Spleen (tissue), 11 donors: ENCODE measurements around the gene ASIC1. TPM values are rescaled to one million over a fixed set of nuclear protein-coding genes. Genes with fewer than 3 reads are reported as not detected.

Source experiments
- DNase-seq: peaks from one replicate; pipeline ENCODE4 v3.0.0-alpha.2; 2020
- H3K27ac ChIP-seq, 8 donors: fragments of 200-600 bp; sonication (generic) in 7 of 8; 1 replicate in 4 of 8; 2 replicates in 4 of 8; pipeline versions ENCODE4 v1.5.0 to v1.8.0; 2016 to 2021; ENCODE audit warnings: inconsistent platforms in 4 of 8, mild to moderate bottlenecking in 4 of 8, moderate library complexity in 1 of 8
- H3K27me3 ChIP-seq, 7 donors: fragments of 200-600 bp; sonication (generic) in 6 of 7; replicated peaks in 1 of 7; 1 replicate in 4 of 7; 2 replicates in 3 of 7; pipeline versions ENCODE4 v1.5.0 to v1.8.0; 2016 to 2021; ENCODE audit warnings: inconsistent platforms in 3 of 7, mild to moderate bottlenecking in 1 of 7
- H3K36me3 ChIP-seq, 6 donors: fragments of 200-600 bp; sonication (generic) in 5 of 6; 1 replicate in 4 of 6; 2 replicates in 2 of 6; pipeline versions ENCODE4 v1.5.0 to v1.8.0; 2016 to 2021; ENCODE audit warnings: inconsistent platforms in 2 of 6
- H3K4me1 ChIP-seq, 6 donors: fragments of 200-600 bp; sonication (generic) in 5 of 6; 1 replicate in 3 of 6; 2 replicates in 3 of 6; pipeline versions ENCODE4 v1.5.0 to v1.8.0; 2016 to 2021; ENCODE audit warnings: inconsistent platforms in 3 of 6
- H3K4me3 ChIP-seq, 8 donors: fragments of 200-600 bp; sonication (generic) in 7 of 8; 1 replicate in 4 of 8; 2 replicates in 4 of 8; pipeline versions ENCODE4 v1.5.0 to v1.8.0; 2016 to 2021; ENCODE audit warnings: inconsistent platforms in 4 of 8, mild to moderate bottlenecking in 4 of 8, moderate library complexity in 2 of 8
- H3K9me3 ChIP-seq, 8 donors: fragments of 200-600 bp; sonication (generic) in 7 of 8; 1 replicate in 4 of 8; 2 replicates in 4 of 8; pipeline versions ENCODE4 v1.5.0 to v1.8.0; 2016 to 2021; ENCODE audit warnings: inconsistent platforms in 4 of 8
- CTCF ChIP-seq, 11 experiments: fragments of 200-600 bp in 7 of 11; fragments of 450-650 bp in 4 of 11; sonication (generic) in 4 of 11; IDR thresholded peaks in 8 of 11; conservative IDR thresholded peaks in 3 of 11; 1 replicate in 7 of 11; 2 replicates in 4 of 11; pipeline versions ENCODE4 v1.4.0 to v1.8.0; 2016 to 2021; ENCODE audit warnings: antibody characterized with exemption in 11 of 11, inconsistent platforms in 4 of 11, mild to moderate bottlenecking in 1 of 11
- POLR2A ChIP-seq, 3 donors: fragments of 450-650 bp; IDR thresholded peaks; one replicate each; pipeline ENCODE4 v1.5.1; 2017; ENCODE audit warnings: antibody characterized with exemption in 3 of 3, mild to moderate bottlenecking in 1 of 3
- POLR2AphosphoS5 ChIP-seq, 3 donors: sonication (generic); formaldehyde crosslinking; IDR thresholded peaks; one replicate each; pipeline ENCODE4 v1.5.1; 2017; ENCODE audit warnings: antibody characterized with exemption in 3 of 3
- WGBS, 5 donors: extraction: QIAGEN DNeasy Blood & Tissue Kit in 3 of 5; methylation state at CpG; one replicate each; pipeline versions ENCODE4 v1.1.5 to v1.1.7; 2013 to 2018; 5-methylcytosine and 5-hydroxymethylcytosine counted together
- intact Hi-C: fragments of 100-400 bp; cut with DNase I; formaldehyde crosslinking; loops from one replicate; pipeline ENCODE4 v1.15.0; 2023; ENCODE audit warnings: low total_unique reads
- polyA plus RNA-seq, 3 donors: library from polyadenylated mRNA; stranded (reverse); fragments of 200-250 nt; gene quantifications; one replicate each; pipeline ENCODE4 v1.2.1, GENCODE V29; 2013
- total RNA-seq, 7 donors: library from RNA; depleted of rRNA in 3 of 7; stranded (reverse); fragments of >200 nt in 3 of 7; fragmentation: NEBNext Ultra II Directional in 4 of 7; extraction: Animal tissue kit (Norgen Biotek cat#: 25700) in 4 of 7; gene quantifications; one replicate each; pipeline versions ENCODE4 v1.1.0 to v1.2.1, GENCODE V29; 2016 to 2021
- donor health status: healthy with polysubstance abuse.
- donor health status: DM: no; HTN: no; CAD: no; lungs with moderate emphysema.
- donor health status: DM: no; HTN: no; CAD: no.
- donor health status: Bipolar disorder and iron deficiency.
- donor health status: healthy.
- donor health status: DM: no; HTN: no; CAD: no.
- donor health status: DM: yes; HTN: yes; CAD: no.

Gene ASIC1
- total and polyA plus RNA-seq, 10 donors, result 0.16 to 1.3 (median 0.35) TPM

- Histone ChIP-seq H3K4me3 (no peak overlapping the region), H3K27me3 (peaks cover 0 to 5% (median 0%) of the 10 kb centered on the region in 7 donors), H3K27ac (no peak overlapping the region), H3K9me3 (no peaks in the 10 kb centered on the region), H3K4me1 (peaks cover 0 to 1% (median 0%) of the 10 kb centered on the region in 6 donors), H3K36me3 (no peaks in the 10 kb centered on the region)
- WGBS, 5 donors, result 87 to 91% (median 90%) methylated on average over 2 of the region's 2 CpGs
- no peak for DNase-seq
- no peak for TF ChIP-seq POLR2A (IDR thresholded peaks at IDR 0.05)
- no peak for TF ChIP-seq CTCF (IDR thresholded peaks at IDR 0.05 in 8 of 11, conservative IDR thresholded peaks at IDR 0.05 in 3 of 11)
- no peak for TF ChIP-seq POLR2AphosphoS5 (IDR thresholded peaks at IDR 0.05)
- intact Hi-C loops, result no loop called here
Observed at GRCh38 chr12:50043308-50043707, 14.1 kb upstream of the ASIC1 start.

GRCh38 chr12:50043854-50044253 is 13.5 kb upstream of the ASIC1 start:
- no peaks in the 10 kb centered on the region for H3K9me3 ChIP-seq
- H3K27ac ChIP-seq, result no peak overlapping the region
- peak; percentile 9 for DNase-seq
- TF ChIP-seq POLR2AphosphoS5 (IDR thresholded peaks at IDR 0.05), result no peak
- TF ChIP-seq POLR2A (IDR thresholded peaks at IDR 0.05), result no peak
- no peak for TF ChIP-seq CTCF (IDR thresholded peaks at IDR 0.05 in 8 of 11, conservative IDR thresholded peaks at IDR 0.05 in 3 of 11)
- H3K27me3 ChIP-seq, result peaks cover 0 to 8% (median 0%) of the 10 kb centered on the region in 7 donors
- intact Hi-C loops, result no loop called here
- 69 to 79% (median 78%) methylated on average over 6 of the region's 6 CpGs for WGBS, 5 donors
- H3K4me3 ChIP-seq, result no peak overlapping the region
- no peaks in the 10 kb centered on the region for H3K4me1 ChIP-seq
- H3K36me3 ChIP-seq, result no peaks in the 10 kb centered on the region

GRCh38 chr12:50047693-50048250 is 9.6 kb upstream of the ASIC1 start:
- Histone ChIP-seq H3K27me3 (peaks cover 0 to 45% (median 21%) of the 10 kb centered on the region in 7 donors), H3K4me1 (peaks cover 0 to 26% (median 9%) of the 10 kb centered on the region in 6 donors), H3K9me3 (no peaks in the 10 kb centered on the region), H3K27ac (no peak overlapping the region), H3K36me3 (no peaks in the 10 kb centered on the region), H3K4me3 (no peak overlapping the region)
- no peak for DNase-seq
- 82 to 91% (median 84%) methylated on average over 7 of the region's 7 CpGs for WGBS, 5 donors
- intact Hi-C loops, result no loop called here
- TF ChIP-seq POLR2AphosphoS5 (IDR thresholded peaks at IDR 0.05), result no peak
- no peak for TF ChIP-seq CTCF (IDR thresholded peaks at IDR 0.05 in 8 of 11, conservative IDR thresholded peaks at IDR 0.05 in 3 of 11)
- TF ChIP-seq POLR2A (IDR thresholded peaks at IDR 0.05), result no peak

DNA sequence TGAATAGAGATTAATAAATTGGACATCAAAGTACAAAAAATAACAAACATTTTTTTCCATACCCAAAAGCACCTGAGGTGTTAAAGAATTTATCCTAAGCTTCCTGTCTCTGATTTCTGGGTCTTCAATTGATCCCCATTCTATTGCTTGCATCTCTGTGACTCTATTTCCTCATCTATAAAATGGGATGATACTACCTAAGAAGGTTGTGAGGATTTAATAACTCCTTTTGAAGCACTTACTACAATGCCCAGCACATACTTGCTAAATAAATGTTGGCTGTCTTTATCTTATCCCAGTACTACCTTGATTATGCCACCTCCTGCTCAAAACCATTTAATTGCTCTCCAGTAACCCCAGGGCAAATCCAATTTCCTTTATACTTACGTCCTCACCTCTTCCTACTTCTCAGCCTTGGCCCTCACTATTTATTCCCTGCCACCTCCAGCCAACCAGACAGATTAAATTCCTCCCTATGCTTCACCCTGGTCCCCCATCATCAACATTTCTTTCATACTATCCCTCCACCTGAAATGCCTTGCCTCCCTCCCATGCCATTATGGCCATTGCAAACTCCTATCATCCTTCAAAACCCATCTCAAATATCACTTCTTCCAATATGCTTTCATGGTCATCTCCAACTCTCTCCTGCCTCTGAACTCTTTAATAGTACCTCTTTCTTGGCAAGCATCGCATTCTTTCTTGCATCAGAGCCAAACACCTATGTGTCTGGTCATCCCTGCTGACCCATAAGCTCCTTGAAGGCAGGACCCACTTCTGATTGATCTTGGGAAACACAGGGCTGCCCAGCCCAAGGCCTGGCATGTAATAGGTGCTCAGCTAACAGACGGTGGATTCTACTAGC is 7.9 kb upstream of the ASIC1 start:
- TF ChIP-seq POLR2A (IDR thresholded peaks at IDR 0.05) (no peak), POLR2AphosphoS5 (IDR thresholded peaks at IDR 0.05) (no peak), CTCF (IDR thresholded peaks at IDR 0.05 in 8 of 11, conservative IDR thresholded peaks at IDR 0.05 in 3 of 11) (no peak)
- Histone ChIP-seq H3K4me3 (no peak overlapping the region), H3K27ac (no peak overlapping the region), H3K36me3 (no peaks in the 10 kb centered on the region), H3K27me3 (peaks cover 0 to 58% (median 21%) of the 10 kb centered on the region in 7 donors), H3K4me1 (peaks cover 0 to 26% (median 9%) of the 10 kb centered on the region in 6 donors), H3K9me3 (no peaks in the 10 kb centered on the region)
- intact Hi-C loops, result loop anchor here (10.0 kb wide), 1 partner anchor 275 kb away; no protein-coding TSS in a partner anchor
- 57 to 83% (median 75%) methylated on average over 3 of the region's 3 CpGs for WGBS, 5 donors
- DNase-seq, result no peak
